ENCODE results near the gene LRRK1. TPM values are rescaled to one million over a fixed set of nuclear protein-coding genes. Genes with fewer than 3 reads are reported as not detected.

LRRK1 gene
- total and polyA plus RNA-seq, 2 experiments from 2014 or later: 2.6 to 4.5 TPM

- Histone ChIP-seq H3K79me2 (replicated peaks; ENCODE audit: insufficient read depth) (no peaks in the 10 kb centered on the region), H3K9me2 (ENCODE audit: insufficient read depth) (no peaks in the 10 kb centered on the region), H3K36me3 (ENCODE audit: insufficient read depth) (no peaks in the 10 kb centered on the region), H3K27me3 (ENCODE audit: insufficient read depth) (no peaks in the 10 kb centered on the region), H3K4me3 (no peak overlapping the region), H4K20me1 (replicated peaks; ENCODE audit: insufficient read depth) (no peaks in the 10 kb centered on the region), H3K27ac (ENCODE audit: low read depth) (no peak overlapping the region), H3K4me1 (ENCODE audit: insufficient read depth) (no peaks in the 10 kb centered on the region; the same call in 1 of the 2 replicates), H2AFZ (no peak overlapping the region), H3F3A (replicated peaks; ENCODE audit: low read depth) (no peaks in the 10 kb centered on the region), H3K4me2 (no peak overlapping the region)
- peaks cover 17% of the 10 kb centered on the region for H3K4me1 Mint-ChIP-seq
- DNase-seq (ENCODE audit: low spot score) (no peak), ATAC-seq (no peak)
- no peaks in the 10 kb centered on the region for H3K9me3 Mint-ChIP-seq
- H3K27ac Mint-ChIP-seq: no peak overlapping the region
- TF ChIP-seq ZNF114 (CRISPR knock-in tag; IDR thresholded peaks at IDR 0.05) (no peak), ETS1 (IDR thresholded peaks at IDR 0.05) (no peak), EZH2 (IDR thresholded peaks at IDR 0.05; ENCODE audit: low read depth, unreplicated experiment) (no peak), JUNB (IDR thresholded peaks at IDR 0.05; ENCODE audit: unreplicated experiment) (no peak), REST (IDR thresholded peaks at IDR 0.05; ENCODE audit: unreplicated experiment) (no peak), EZH2phosphoT487 (IDR thresholded peaks at IDR 0.05; ENCODE audit: unreplicated experiment) (no peak), POLR2AphosphoS5 (IDR thresholded peaks at IDR 0.05; ENCODE audit: low read depth) (no peak), CREB1 (CRISPR knock-in tag; IDR thresholded peaks at IDR 0.05; ENCODE audit: low read depth) (no peak), STAT1 (IDR thresholded peaks at IDR 0.05; ENCODE audit: unreplicated experiment) (no peak), CTCF (conservative IDR thresholded peaks at IDR 0.05; ENCODE audit: low read depth in 2 of 2) (no peak)
- TF ChIP-seq, protein P1, sequence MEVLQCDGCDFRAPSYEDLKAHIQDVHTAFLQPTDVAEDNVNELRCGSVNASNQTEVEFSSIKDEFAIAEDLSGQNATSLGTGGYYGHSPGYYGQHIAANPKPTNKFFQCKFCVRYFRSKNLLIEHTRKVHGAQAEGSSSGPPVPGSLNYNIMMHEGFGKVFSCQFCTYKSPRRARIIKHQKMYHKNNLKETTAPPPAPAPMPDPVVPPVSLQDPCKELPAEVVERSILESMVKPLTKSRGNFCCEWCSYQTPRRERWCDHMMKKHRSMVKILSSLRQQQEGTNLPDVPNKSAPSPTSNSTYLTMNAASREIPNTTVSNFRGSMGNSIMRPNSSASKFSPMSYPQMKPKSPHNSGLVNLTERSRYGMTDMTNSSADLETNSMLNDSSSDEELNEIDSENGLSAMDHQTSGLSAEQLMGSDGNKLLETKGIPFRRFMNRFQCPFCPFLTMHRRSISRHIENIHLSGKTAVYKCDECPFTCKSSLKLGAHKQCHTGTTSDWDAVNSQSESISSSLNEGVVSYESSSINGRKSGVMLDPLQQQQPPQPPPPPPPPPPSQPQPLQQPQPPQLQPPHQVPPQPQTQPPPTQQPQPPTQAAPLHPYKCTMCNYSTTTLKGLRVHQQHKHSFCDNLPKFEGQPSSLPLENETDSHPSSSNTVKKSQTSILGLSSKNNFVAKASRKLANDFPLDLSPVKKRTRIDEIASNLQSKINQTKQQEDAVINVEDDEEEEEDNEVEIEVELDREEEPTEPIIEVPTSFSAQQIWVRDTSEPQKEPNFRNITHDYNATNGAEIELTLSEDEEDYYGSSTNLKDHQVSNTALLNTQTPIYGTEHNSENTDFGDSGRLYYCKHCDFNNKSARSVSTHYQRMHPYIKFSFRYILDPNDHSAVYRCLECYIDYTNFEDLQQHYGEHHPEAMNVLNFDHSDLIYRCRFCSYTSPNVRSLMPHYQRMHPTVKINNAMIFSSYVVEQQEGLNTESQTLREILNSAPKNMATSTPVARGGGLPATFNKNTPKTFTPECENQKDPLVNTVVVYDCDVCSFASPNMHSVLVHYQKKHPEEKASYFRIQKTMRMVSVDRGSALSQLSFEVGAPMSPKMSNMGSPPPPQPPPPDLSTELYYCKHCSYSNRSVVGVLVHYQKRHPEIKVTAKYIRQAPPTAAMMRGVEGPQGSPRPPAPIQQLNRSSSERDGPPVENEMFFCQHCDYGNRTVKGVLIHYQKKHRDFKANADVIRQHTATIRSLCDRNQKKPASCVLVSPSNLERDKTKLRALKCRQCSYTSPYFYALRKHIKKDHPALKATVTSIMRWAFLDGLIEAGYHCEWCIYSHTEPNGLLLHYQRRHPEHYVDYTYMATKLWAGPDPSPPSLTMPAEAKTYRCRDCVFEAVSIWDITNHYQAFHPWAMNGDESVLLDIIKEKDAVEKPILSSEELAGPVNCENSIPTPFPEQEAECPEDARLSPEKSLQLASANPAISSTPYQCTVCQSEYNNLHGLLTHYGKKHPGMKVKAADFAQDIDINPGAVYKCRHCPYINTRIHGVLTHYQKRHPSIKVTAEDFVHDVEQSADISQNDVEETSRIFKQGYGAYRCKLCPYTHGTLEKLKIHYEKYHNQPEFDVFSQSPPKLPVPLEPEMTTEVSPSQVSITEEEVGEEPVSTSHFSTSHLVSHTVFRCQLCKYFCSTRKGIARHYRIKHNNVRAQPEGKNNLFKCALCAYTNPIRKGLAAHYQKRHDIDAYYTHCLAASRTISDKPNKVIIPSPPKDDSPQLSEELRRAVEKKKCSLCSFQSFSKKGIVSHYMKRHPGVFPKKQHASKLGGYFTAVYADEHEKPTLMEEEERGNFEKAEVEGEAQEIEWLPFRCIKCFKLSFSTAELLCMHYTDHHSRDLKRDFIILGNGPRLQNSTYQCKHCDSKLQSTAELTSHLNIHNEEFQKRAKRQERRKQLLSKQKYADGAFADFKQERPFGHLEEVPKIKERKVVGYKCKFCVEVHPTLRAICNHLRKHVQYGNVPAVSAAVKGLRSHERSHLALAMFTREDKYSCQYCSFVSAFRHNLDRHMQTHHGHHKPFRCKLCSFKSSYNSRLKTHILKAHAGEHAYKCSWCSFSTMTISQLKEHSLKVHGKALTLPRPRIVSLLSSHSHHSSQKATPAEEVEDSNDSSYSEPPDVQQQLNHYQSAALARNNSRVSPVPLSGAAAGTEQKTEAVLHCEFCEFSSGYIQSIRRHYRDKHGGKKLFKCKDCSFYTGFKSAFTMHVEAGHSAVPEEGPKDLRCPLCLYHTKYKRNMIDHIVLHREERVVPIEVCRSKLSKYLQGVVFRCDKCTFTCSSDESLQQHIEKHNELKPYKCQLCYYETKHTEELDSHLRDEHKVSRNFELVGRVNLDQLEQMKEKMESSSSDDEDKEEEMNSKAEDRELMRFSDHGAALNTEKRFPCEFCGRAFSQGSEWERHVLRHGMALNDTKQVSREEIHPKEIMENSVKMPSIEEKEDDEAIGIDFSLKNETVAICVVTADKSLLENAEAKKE (CRISPR knock-in tag; IDR thresholded peaks at IDR 0.05): no peak
- H3K36me3 Mint-ChIP-seq (ENCODE audit: low read depth): no peaks in the 10 kb centered on the region
- peaks cover 9% of the 10 kb centered on the region for H3K27me3 Mint-ChIP-seq (ENCODE audit: insufficient read depth, low read depth, poor library complexity)
- no peak overlapping the region for H3K4me3 Mint-ChIP-seq
These were observed 17.3 kb upstream of the LRRK1 start for GRCh38 chr15:100901702-100902435.

Data from GM23338 (cell line).